ENCODE data around the gene RNF40.

RNF40 gene

DNA sequence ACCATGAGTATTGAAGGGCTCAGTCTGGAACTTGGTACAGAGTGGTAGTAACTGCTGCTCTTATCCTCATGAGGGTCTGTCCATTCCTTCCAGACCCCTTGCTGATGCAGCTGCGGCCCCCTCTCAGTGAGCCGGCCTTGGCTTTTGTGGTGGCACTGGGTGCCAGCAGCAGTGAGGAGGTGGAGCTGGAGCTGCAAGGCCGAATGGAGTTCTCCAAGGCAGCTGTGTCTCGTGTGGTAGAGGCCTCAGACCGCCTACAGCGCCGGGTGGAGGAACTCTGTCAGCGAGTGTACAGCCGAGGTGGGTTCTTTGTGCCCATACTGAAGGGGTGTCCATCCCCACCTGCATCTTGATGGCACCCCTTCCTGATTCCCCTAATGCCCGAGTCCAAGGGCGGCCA is 2.0 kb downstream of the RNF40 start:
- TF ChIP-seq EP300 (IDR thresholded peaks at IDR 0.05; ENCODE audit: borderline replicate concordance) (no peak), ZBTB7A (IDR thresholded peaks at IDR 0.05; ENCODE audit: low read depth) (no peak), CREB1 (IDR thresholded peaks at IDR 0.05; ENCODE audit: low read depth) (no peak), TAF1 (IDR thresholded peaks at IDR 0.05; ENCODE audit: low read depth) (no peak), TCF12 (IDR thresholded peaks at IDR 0.05; ENCODE audit: low read depth) (no peak)
- TF ChIP-seq, protein P1, sequence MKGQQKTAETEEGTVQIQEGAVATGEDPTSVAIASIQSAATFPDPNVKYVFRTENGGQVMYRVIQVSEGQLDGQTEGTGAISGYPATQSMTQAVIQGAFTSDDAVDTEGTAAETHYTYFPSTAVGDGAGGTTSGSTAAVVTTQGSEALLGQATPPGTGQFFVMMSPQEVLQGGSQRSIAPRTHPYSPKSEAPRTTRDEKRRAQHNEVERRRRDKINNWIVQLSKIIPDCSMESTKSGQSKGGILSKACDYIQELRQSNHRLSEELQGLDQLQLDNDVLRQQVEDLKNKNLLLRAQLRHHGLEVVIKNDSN (IDR thresholded peaks at IDR 0.05): no peak
- TF ChIP-seq, protein P2, sequence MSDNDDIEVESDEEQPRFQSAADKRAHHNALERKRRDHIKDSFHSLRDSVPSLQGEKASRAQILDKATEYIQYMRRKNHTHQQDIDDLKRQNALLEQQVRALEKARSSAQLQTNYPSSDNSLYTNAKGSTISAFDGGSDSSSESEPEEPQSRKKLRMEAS (IDR thresholded peaks at IDR 0.05): no peak
- TF ChIP-seq, protein P3, sequence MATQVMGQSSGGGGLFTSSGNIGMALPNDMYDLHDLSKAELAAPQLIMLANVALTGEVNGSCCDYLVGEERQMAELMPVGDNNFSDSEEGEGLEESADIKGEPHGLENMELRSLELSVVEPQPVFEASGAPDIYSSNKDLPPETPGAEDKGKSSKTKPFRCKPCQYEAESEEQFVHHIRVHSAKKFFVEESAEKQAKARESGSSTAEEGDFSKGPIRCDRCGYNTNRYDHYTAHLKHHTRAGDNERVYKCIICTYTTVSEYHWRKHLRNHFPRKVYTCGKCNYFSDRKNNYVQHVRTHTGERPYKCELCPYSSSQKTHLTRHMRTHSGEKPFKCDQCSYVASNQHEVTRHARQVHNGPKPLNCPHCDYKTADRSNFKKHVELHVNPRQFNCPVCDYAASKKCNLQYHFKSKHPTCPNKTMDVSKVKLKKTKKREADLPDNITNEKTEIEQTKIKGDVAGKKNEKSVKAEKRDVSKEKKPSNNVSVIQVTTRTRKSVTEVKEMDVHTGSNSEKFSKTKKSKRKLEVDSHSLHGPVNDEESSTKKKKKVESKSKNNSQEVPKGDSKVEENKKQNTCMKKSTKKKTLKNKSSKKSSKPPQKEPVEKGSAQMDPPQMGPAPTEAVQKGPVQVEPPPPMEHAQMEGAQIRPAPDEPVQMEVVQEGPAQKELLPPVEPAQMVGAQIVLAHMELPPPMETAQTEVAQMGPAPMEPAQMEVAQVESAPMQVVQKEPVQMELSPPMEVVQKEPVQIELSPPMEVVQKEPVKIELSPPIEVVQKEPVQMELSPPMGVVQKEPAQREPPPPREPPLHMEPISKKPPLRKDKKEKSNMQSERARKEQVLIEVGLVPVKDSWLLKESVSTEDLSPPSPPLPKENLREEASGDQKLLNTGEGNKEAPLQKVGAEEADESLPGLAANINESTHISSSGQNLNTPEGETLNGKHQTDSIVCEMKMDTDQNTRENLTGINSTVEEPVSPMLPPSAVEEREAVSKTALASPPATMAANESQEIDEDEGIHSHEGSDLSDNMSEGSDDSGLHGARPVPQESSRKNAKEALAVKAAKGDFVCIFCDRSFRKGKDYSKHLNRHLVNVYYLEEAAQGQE (IDR thresholded peaks at IDR 0.05; ENCODE audit: low read depth): no peak

DNA sequence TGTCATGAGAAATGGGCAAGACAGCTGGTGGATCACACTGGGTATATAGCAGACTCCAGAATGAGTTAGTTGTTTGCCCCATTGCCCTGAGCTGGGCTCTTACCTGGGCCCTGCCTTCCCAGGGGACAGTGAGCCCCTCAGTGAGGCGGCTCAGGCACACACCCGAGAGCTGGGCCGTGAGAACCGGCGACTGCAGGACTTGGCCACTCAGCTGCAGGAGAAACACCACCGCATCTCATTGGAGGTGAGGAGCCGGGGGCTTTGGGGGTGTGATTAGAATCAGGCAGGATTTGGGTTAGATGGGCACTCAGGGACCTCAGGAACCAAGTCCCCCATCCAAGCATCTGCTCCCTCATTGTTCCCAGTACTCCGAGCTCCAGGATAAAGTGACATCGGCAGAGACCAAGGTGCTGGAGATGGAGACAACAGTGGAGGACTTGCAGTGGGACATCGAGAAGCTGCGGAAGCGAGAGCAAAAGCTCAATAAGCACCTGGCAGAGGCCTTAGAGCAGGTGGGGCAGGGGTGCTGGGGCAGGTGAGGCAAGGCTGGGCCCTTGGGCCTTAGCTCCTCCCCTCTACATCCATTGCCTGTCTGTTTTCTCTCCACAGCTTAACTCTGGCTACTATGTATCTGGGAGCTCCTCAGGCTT is 2.8 kb downstream of the RNF40 start:
- TF ChIP-seq TCF12 (IDR thresholded peaks at IDR 0.05; ENCODE audit: low read depth) (no peak), RAD21 (IDR thresholded peaks at IDR 0.05; ENCODE audit: low read depth) (no peak), TAF1 (IDR thresholded peaks at IDR 0.05; ENCODE audit: low read depth) (no peak), ZBTB7A (IDR thresholded peaks at IDR 0.05; ENCODE audit: low read depth) (no peak), FOXM1 (IDR thresholded peaks at IDR 0.05; ENCODE audit: borderline replicate concordance, low read depth) (no peak), NFIC (IDR thresholded peaks at IDR 0.05) (no peak), CREB1 (IDR thresholded peaks at IDR 0.05; ENCODE audit: low read depth) (no peak), YY1 (IDR thresholded peaks at IDR 0.05; ENCODE audit: low read depth) (no peak), EP300 (IDR thresholded peaks at IDR 0.05; ENCODE audit: borderline replicate concordance) (no peak), CEBPB (IDR thresholded peaks at IDR 0.05) (no peak), TEAD4 (IDR thresholded peaks at IDR 0.05) (no peak), EGR1 (IDR thresholded peaks at IDR 0.05) (no peak)
- TF ChIP-seq, protein P2 (IDR thresholded peaks at IDR 0.05): no peak
- TF ChIP-seq, protein P1 (IDR thresholded peaks at IDR 0.05): no peak
- TF ChIP-seq, protein P3 (IDR thresholded peaks at IDR 0.05; ENCODE audit: low read depth): no peak

DNA sequence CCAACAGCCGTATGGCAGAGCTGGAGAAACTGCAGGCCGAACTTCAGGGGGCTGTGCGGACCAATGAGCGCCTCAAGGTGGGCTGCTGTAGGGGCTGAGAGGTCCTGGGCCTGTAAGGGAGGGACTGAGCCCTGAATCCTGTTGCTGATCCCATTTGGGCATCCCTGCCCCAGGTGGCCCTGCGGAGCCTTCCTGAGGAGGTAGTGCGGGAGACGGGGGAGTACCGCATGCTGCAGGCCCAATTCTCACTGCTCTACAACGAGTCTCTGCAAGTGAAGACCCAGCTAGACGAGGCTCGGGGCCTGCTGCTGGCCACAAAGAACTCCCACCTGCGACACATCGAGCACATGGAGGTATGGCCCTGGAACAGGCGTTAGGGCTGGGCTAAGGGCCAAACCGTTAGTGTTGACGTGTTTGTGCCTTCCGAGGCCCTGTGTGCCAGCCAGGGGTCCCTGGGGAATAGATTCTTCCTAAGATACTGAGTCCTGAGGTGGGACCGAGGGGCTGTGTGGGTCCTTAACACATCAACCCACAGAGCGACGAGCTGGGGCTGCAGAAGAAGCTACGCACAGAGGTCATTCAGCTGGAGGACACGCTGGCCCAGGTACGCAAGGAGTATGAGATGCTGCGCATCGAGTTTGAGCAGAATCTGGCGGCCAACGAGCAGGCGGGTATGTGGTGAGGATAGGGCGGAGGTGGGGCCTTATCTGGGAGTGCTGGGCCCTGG is 4.2 kb downstream of the RNF40 start:
- TF ChIP-seq FOXM1 (IDR thresholded peaks at IDR 0.05; ENCODE audit: borderline replicate concordance, low read depth): no peak
- TF ChIP-seq TCF12 (IDR thresholded peaks at IDR 0.05; ENCODE audit: low read depth): no peak
- TF ChIP-seq, protein P3 (IDR thresholded peaks at IDR 0.05; ENCODE audit: low read depth): no peak
- TF ChIP-seq EGR1 (IDR thresholded peaks at IDR 0.05): no peak
- no peak for TF ChIP-seq ZBTB7A (IDR thresholded peaks at IDR 0.05; ENCODE audit: low read depth)
- TF ChIP-seq CREB1 (IDR thresholded peaks at IDR 0.05; ENCODE audit: low read depth): no peak
- TF ChIP-seq NFIC (IDR thresholded peaks at IDR 0.05): no peak
- no peak for TF ChIP-seq YY1 (IDR thresholded peaks at IDR 0.05; ENCODE audit: low read depth)
- no peak for TF ChIP-seq TAF1 (IDR thresholded peaks at IDR 0.05; ENCODE audit: low read depth)
- TF ChIP-seq CEBPB (IDR thresholded peaks at IDR 0.05): no peak

DNA sequence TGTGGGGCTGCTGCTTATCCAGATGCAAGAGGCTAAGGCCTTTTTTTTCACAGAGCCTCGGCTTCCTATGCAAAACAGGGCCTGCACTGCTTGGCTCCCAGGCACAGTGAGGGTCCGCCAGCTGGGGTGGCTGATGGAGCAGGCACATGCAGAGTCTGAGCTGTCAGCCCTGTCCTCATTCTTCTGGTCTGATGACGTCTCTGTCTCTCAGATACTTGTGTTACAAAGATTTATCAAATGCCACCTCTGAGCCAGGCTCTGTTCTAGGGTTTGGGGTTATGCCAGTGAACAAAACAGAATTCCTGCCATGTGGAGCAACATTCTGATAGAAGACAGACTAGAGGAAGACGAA is 4.8 kb downstream of the RNF40 start:
- no peak for TF ChIP-seq TEAD4 (IDR thresholded peaks at IDR 0.05)
- TF ChIP-seq RAD21 (IDR thresholded peaks at IDR 0.05; ENCODE audit: low read depth): no peak
- TF ChIP-seq, protein P2 (IDR thresholded peaks at IDR 0.05): no peak
- no peak for TF ChIP-seq YY1 (IDR thresholded peaks at IDR 0.05; ENCODE audit: low read depth)
- no peak for TF ChIP-seq EP300 (IDR thresholded peaks at IDR 0.05; ENCODE audit: borderline replicate concordance)
